HL-60 (cell line): ENCODE measurements around the gene NFIL3.

Experiments used
- DNase-seq, 2 experiments: peaks; one replicate each; pipeline ENCODE4 v3.0.0-alpha.2; 2010 to 2020; ENCODE audit warnings: low read depth in 1 of 2, low spot score in 1 of 2
- H3K27ac ChIP-seq: fragments of 250-450 bp; sonication (Bioruptor Pico); replicated peaks from 2 replicates; pipeline ENCODE4 v1.5.1; 2020; ENCODE audit warnings: mild to moderate bottlenecking, moderate library complexity
- H3K27me3 ChIP-seq: fragments of 250-450 bp; sonication (Bioruptor Pico); 2 replicates; pipeline ENCODE4 v1.5.1; 2021; ENCODE audit warnings: mild to moderate bottlenecking, moderate library complexity; ENCODE audit not compliant: insufficient read depth, poor library complexity, severe bottlenecking
- H3K4me3 ChIP-seq: replicated peaks from 2 replicates; pipeline ENCODE4 v1.5.1; 2011; ENCODE audit warnings: mild to moderate bottlenecking, control low read depth, low read length; ENCODE audit not compliant: insufficient read depth
- GABPA ChIP-seq: IDR thresholded peaks from 2 replicates; pipeline ENCODE4 v1.6.1; 2012; ENCODE audit warnings: low read depth
- POLR2AphosphoS5 ChIP-seq: IDR thresholded peaks from 2 replicates; pipeline ENCODE4 v1.6.1; 2012; ENCODE audit warnings: low read depth
- SPI1 ChIP-seq: IDR thresholded peaks from 2 replicates; pipeline ENCODE4 v1.6.1; 2012; ENCODE audit warnings: low read depth, mild to moderate bottlenecking, borderline replicate concordance
- TF ChIP-seq, protein P1 (sequence below): IDR thresholded peaks from 2 replicates; pipeline ENCODE4 v1.6.1; 2012; ENCODE audit warnings: low read depth; ENCODE audit not compliant: insufficient replicate concordance
- TF ChIP-seq, protein P2 (sequence below): IDR thresholded peaks from one replicate; pipeline ENCODE4 v1.5.1; 2011; ENCODE audit warnings: low read length, control low read depth, inconsistent platforms; ENCODE audit not compliant: insufficient read depth

NFIL3 gene

DNA sequence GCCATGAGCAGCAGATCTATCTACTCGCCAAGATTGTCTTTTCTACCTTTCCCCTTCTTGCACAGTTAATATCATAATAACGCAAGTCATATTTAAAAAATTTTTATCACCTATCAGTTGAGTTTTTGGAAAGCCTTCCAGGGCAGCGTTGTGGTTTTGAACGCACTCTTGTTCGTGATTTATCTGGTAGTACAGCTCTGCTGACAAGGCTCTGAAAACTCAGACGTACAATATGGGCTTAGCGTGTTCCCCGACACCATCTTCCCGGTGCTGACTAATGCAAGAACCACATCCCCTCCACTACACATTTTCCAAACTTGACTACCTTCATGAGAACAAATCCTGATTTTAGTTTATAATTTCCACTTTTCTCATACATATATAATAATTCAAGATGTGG is 1.6 kb upstream of the NFIL3 start:
- no peaks in the 10 kb centered on the region for H3K27me3 ChIP-seq
- H3K4me3 ChIP-seq, result no peak overlapping the region
- H3K27ac ChIP-seq, result no peak overlapping the region
- TF ChIP-seq, protein P1, sequence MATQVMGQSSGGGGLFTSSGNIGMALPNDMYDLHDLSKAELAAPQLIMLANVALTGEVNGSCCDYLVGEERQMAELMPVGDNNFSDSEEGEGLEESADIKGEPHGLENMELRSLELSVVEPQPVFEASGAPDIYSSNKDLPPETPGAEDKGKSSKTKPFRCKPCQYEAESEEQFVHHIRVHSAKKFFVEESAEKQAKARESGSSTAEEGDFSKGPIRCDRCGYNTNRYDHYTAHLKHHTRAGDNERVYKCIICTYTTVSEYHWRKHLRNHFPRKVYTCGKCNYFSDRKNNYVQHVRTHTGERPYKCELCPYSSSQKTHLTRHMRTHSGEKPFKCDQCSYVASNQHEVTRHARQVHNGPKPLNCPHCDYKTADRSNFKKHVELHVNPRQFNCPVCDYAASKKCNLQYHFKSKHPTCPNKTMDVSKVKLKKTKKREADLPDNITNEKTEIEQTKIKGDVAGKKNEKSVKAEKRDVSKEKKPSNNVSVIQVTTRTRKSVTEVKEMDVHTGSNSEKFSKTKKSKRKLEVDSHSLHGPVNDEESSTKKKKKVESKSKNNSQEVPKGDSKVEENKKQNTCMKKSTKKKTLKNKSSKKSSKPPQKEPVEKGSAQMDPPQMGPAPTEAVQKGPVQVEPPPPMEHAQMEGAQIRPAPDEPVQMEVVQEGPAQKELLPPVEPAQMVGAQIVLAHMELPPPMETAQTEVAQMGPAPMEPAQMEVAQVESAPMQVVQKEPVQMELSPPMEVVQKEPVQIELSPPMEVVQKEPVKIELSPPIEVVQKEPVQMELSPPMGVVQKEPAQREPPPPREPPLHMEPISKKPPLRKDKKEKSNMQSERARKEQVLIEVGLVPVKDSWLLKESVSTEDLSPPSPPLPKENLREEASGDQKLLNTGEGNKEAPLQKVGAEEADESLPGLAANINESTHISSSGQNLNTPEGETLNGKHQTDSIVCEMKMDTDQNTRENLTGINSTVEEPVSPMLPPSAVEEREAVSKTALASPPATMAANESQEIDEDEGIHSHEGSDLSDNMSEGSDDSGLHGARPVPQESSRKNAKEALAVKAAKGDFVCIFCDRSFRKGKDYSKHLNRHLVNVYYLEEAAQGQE, result no peak
- TF ChIP-seq GABPA (no peak), SPI1 (no peak), POLR2AphosphoS5 (no peak)
- TF ChIP-seq, protein P2, sequence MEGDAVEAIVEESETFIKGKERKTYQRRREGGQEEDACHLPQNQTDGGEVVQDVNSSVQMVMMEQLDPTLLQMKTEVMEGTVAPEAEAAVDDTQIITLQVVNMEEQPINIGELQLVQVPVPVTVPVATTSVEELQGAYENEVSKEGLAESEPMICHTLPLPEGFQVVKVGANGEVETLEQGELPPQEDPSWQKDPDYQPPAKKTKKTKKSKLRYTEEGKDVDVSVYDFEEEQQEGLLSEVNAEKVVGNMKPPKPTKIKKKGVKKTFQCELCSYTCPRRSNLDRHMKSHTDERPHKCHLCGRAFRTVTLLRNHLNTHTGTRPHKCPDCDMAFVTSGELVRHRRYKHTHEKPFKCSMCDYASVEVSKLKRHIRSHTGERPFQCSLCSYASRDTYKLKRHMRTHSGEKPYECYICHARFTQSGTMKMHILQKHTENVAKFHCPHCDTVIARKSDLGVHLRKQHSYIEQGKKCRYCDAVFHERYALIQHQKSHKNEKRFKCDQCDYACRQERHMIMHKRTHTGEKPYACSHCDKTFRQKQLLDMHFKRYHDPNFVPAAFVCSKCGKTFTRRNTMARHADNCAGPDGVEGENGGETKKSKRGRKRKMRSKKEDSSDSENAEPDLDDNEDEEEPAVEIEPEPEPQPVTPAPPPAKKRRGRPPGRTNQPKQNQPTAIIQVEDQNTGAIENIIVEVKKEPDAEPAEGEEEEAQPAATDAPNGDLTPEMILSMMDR, result no peak
- no peak for DNase-seq

GRCh38 chr9:91424403-91425176 is 958 bp upstream of the NFIL3 start:
- H3K27me3 ChIP-seq, result no peaks in the 10 kb centered on the region
- TF ChIP-seq, protein P2, result no peak
- TF ChIP-seq GABPA (no peak), POLR2AphosphoS5 (peak; percentile 61)
- TF ChIP-seq, protein P1, result no peak
- DNase-seq, result peak; percentile 67 to 75
- H3K4me3 ChIP-seq, result peak overlapping the region; percentile 74
- peak overlapping the region; percentile 79 for H3K27ac ChIP-seq

DNA sequence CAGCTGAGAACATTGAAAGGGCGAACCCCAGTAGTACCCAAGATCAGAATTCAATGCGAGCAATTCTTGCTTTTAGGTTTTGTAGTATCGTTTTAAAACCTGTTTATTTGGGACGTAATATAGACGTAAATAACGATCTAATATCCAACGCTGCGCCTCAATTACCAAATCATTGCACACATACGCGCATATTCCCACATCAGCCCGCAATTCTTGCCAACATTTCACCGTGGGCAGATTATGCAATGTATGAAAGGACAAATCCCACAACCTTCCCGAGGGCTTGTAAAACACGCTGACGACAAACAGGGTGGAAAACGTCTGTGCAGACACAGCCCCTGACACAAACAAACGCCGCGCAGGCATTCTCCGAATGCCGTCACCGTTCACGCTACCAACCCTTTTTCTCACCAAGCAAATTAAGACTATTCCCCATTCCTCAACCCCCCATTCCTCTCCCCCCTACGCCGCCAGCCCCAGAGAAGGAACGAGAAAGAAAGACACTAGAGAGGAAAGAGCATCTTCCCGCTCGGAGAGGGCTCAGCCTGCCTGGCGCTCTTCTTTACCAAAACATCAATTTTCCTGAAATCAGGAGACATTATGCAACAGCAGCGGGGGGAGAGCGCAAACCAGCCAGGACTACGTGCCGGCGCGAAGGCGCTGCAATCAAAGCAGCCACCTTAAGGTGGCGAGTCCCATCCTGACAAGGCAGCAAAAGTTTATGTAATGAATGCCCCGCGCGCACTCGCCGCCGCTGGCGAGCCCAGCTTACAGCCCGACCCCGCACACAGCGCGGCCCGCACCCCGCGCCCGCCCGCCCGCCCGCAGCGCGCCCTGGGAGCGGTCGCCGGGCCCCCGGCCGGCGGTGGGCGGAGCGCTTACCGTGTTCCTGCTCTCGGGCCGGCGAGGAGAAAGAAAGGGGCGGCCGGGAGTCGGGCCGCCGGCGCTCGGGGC is 597 bp downstream of the NFIL3 start:
- DNase-seq, result peak; percentile 43 to 52
- no peaks in the 10 kb centered on the region for H3K27me3 ChIP-seq
- H3K4me3 ChIP-seq, result peak overlapping the region; percentile 89
- TF ChIP-seq, protein P1, result no peak
- TF ChIP-seq SPI1, result no peak
- no peak for TF ChIP-seq GABPA
- peak; percentile 47; the same call in 1 of the 2 replicates for TF ChIP-seq POLR2AphosphoS5
- TF ChIP-seq, protein P2, result peak; percentile 18
- peak overlapping the region; percentile 51 for H3K27ac ChIP-seq
